Hematopoietic multipotent progenitor cell treated with erythropoietin and hydrocortisone succinate and interleukin-3 and kit ligand, for 17 days (in vitro differentiated cells): ENCODE data around the gene PPP1R13B.

Experiments
- DNase-seq: peaks from one replicate; pipeline ENCODE4 v3.0.0-alpha.2; 2015; ENCODE audit warnings: low spot score

Gene PPP1R13B

DNA sequence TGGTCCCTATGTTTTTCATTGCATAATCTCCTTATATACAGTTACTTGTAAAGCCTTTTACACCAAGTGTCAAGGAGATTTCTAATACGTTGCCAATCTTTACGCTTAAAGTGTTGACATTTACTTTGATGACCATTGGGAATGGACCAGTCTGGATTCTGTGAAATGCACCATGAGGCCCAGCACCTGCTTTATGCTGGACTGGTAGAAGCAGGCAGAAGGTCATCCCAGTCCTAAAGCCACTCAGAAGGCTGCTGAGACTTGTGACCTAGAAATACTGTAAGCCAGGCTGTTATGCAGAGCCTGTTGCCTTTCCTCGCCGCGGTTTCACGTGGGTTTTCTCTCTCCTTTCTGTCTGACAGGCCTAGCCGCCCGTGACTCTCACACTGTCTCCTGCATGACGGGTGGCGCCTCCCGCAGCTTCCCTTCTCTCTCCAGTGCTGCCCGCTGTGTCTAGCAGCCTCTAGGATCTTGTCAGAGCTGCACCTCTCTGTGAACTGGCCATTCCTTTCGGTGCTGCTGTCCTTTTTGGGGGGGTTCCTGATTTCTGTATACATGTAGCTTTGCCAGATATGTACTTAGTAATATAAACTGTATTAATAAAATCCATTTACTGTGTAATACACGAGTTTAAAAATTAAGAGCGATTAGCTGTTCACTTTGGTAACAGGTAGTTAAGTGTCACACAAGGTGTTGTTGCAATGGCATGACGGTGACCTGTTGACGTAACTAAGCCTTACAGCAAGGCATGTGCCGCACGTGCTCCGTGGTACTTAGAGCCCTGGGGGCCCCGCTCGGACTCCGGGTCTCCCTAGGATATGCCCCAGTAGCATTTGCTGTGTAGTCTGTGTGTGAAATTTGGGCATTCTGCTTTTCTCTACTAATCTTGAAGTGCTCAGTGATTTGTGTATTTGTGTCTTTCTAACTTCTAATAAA is 161.8 kb downstream of the PPP1R13B start:
- DNase-seq: no peak

DNA sequence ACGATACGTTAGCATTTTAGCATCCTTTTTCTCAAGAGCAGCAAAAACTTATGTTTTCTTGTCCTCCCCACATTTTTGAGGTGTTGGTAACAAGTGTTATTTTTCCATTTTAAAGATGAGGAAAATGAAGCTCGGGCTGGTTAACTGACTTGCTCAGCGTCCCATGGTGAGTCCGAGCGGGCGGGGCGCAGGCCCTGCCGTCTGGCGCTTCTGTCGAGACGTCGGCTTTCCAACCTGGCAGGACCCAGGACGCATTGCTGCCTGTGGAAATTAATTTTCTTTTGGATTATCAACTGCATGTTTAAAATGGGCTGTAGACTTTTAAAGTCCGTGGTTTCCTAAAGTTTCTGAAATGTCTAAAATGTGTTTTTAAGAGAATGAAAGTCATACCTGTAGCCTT is 162.5 kb downstream of the PPP1R13B start:
- DNase-seq: no peak

DNA sequence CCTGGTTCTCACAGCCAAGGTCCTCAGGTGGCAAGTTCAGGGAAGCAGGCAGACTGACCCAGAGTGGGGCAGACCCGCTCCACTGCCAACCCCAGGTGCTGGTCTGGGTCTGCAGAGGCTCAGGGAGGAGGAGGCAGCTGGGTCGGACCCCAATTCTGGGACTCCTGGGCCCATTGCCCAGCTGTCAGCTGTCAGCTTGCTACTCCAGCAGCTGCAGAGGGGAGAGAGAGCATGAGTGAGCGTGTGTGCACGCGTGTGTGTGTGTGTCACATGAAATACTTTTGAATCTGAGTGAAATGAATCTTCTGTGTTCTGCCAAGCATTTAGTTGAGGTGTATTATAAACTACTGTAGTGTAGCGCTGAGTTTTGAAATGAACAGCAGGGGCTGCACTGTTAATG is 162.9 kb downstream of the PPP1R13B start:
- DNase-seq: no peak
